Osteocyte (in vitro differentiated cells): ENCODE results near the gene MIEF2. TPM values are rescaled to one million over a fixed set of nuclear protein-coding genes. Genes with fewer than 3 reads are reported as not detected.
A peak's percentile ranks its signal among the peaks of the same experiment; 100 is the strongest.

Source experiments
- DNase-seq: peaks from one replicate; pipeline ENCODE4 v3.0.0; 2021; ENCODE audit warnings: mixed read lengths; ENCODE audit not compliant: unreplicated experiment; ENCODE audit errors: extremely low spot score
- H3K27ac Mint-ChIP-seq: one replicate; pipeline ENCODE4 v1.8.0; 2021; ENCODE audit warnings: mild to moderate bottlenecking, mixed read lengths; ENCODE audit not compliant: unreplicated experiment
- H3K27me3 Mint-ChIP-seq: one replicate; pipeline ENCODE4 v1.8.0; 2021; ENCODE audit warnings: mixed read lengths; ENCODE audit not compliant: unreplicated experiment
- H3K36me3 Mint-ChIP-seq: one replicate; pipeline ENCODE4 v1.8.0; 2021; ENCODE audit warnings: mixed read lengths; ENCODE audit not compliant: unreplicated experiment
- H3K4me1 Mint-ChIP-seq: one replicate; pipeline ENCODE4 v1.8.0; 2021; ENCODE audit warnings: mixed read lengths; ENCODE audit not compliant: unreplicated experiment
- H3K4me3 Mint-ChIP-seq: one replicate; pipeline ENCODE4 v1.8.0; 2021; ENCODE audit warnings: mild to moderate bottlenecking, moderate library complexity, mixed read lengths; ENCODE audit not compliant: unreplicated experiment
- H3K9me3 Mint-ChIP-seq: one replicate; pipeline ENCODE4 v1.8.0; 2021; ENCODE audit warnings: mixed read lengths; ENCODE audit not compliant: unreplicated experiment
- total RNA-seq: library from RNA; stranded (reverse); gene quantifications from 2 replicates; pipeline ENCODE4 v1.2.1, GENCODE V29; 2021
- TF ChIP-seq, protein P1 (sequence below): fragments of 200-600 bp; sonication (generic); IDR thresholded peaks from 2 replicates; pipeline ENCODE4 v1.5.0; 2021; ENCODE audit warnings: antibody characterized with exemption, mild to moderate bottlenecking, moderate library complexity

Gene MIEF2
- total RNA-seq, 1 donor from 2014 or later, result 15.3 TPM

DNA sequence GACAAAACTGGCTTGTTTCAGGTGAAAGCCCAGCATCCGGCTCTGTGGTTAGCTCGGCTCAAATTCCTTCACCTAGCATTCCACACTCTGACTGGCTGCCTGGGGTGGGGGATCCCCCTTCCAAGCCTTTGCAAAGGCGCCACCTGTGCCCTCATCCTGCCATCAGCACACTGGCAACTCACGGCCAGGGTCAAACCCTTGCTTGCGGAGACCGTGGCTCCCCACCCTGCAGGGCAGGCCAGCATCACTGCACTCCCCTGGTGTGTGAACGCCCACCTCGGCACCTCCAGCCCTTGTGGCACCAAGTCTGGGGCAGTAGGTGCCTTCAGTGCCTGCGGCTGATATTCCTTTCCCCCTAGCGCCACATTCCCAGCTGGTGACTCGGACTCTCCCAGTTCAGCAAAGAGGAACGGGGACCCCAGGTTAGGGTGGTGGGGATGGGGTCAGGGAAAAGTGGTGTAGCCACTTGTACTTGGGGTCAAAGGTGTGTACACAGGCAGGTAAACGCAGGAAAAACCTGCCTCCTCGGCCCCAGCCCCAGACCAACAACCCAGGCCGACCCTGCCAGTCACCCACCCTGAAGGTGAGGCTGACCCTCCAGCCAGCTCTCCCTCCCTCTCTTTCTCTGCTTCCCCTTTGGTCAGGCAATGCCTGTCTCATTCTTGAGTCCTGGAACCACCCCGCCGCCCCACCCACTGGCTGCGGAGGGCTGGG lies 3.0 kb upstream of the MIEF2 start:
- H3K4me3 Mint-ChIP-seq, result peak overlapping the region; percentile 94
- peaks cover 5% of the 10 kb centered on the region for H3K36me3 Mint-ChIP-seq
- H3K27me3 Mint-ChIP-seq, result no peaks in the 10 kb centered on the region
- TF ChIP-seq, protein P1, sequence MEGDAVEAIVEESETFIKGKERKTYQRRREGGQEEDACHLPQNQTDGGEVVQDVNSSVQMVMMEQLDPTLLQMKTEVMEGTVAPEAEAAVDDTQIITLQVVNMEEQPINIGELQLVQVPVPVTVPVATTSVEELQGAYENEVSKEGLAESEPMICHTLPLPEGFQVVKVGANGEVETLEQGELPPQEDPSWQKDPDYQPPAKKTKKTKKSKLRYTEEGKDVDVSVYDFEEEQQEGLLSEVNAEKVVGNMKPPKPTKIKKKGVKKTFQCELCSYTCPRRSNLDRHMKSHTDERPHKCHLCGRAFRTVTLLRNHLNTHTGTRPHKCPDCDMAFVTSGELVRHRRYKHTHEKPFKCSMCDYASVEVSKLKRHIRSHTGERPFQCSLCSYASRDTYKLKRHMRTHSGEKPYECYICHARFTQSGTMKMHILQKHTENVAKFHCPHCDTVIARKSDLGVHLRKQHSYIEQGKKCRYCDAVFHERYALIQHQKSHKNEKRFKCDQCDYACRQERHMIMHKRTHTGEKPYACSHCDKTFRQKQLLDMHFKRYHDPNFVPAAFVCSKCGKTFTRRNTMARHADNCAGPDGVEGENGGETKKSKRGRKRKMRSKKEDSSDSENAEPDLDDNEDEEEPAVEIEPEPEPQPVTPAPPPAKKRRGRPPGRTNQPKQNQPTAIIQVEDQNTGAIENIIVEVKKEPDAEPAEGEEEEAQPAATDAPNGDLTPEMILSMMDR, result no peak
- DNase-seq, result no peak
- peak overlapping the region; percentile 89 for H3K27ac Mint-ChIP-seq
- H3K9me3 Mint-ChIP-seq, result no peaks in the 10 kb centered on the region
- peaks cover 32% of the 10 kb centered on the region for H3K4me1 Mint-ChIP-seq

DNA sequence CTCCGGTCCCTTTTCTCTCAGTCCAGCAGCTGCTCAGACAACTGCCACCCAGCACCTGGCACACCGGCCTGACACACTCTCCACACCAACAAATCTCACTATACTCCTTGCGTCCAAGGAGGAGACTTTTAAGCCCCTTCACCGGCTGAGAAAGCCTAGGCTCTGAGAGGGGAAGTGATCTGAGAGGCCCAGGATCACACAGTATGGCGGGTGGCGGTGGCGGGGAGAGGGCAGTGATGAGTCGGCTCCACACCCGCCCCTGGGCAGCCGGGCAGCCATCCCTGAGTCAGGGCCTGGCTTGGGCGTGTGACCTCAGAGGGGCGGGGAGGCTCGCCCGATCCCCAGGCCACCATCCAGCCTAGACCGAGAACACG lies 2.5 kb upstream of the MIEF2 start:
- TF ChIP-seq, protein P1, result no peak
- no peak for DNase-seq
- Mint-ChIP-seq H3K36me3 (peaks cover 5% of the 10 kb centered on the region), H3K27ac (peak overlapping the region; percentile 89), H3K27me3 (no peaks in the 10 kb centered on the region), H3K4me1 (peaks cover 33% of the 10 kb centered on the region), H3K9me3 (no peaks in the 10 kb centered on the region), H3K4me3 (peak overlapping the region; percentile 94)

DNA sequence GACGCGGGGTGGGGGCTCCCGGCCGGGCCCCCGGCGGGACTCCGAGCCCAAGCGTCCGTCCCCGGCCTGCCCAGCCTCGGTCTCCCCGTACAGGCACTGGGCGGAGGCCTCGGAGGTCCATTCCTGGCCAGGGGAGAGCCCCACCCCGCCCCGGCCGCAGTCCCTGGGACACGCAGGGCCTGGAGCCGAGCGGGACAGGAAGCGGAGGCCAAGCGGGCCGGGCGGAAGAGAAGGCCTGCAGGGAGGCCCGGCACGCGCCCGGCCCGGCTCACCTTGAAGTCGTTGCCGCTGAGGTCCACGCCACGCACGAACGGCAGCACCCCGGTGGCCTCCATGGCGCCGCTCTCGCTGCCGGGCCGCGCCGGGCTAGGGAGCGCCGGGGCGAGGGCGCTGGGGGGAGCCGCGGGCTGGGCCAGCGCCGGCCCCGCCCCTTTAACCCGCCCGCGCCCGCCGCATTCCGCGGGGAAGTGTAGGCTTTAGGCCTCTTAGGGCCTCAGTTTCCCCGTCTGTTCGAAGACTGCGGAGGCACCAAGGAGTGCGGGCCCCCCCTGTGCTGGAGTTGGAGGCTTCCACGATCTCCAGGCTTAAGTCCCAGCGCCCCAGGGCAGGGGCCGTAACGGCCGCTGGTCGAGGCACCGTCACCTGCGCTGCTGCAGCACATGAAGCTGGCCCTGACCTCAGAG lies 2.0 kb upstream of the MIEF2 start, which contains the start of gene FLII:
FLII (minus strand) TSS at position 383 of the 683 bp plus-strand sequence; CDS start at position 335, 48 bp downstream.
- peak within 1 kb of the TSS; percentile 89 for H3K27ac Mint-ChIP-seq
- no peaks in the 10 kb centered on the region for H3K27me3 Mint-ChIP-seq
- peaks cover 35% of the 10 kb centered on the region for H3K4me1 Mint-ChIP-seq
- peak within 1 kb of the TSS; percentile 94 for H3K4me3 Mint-ChIP-seq
- no peak for DNase-seq
- peaks cover 9% of the 10 kb centered on the region for H3K36me3 Mint-ChIP-seq
- TF ChIP-seq, protein P1, result no peak
- H3K9me3 Mint-ChIP-seq, result no peaks in the 10 kb centered on the region

DNA sequence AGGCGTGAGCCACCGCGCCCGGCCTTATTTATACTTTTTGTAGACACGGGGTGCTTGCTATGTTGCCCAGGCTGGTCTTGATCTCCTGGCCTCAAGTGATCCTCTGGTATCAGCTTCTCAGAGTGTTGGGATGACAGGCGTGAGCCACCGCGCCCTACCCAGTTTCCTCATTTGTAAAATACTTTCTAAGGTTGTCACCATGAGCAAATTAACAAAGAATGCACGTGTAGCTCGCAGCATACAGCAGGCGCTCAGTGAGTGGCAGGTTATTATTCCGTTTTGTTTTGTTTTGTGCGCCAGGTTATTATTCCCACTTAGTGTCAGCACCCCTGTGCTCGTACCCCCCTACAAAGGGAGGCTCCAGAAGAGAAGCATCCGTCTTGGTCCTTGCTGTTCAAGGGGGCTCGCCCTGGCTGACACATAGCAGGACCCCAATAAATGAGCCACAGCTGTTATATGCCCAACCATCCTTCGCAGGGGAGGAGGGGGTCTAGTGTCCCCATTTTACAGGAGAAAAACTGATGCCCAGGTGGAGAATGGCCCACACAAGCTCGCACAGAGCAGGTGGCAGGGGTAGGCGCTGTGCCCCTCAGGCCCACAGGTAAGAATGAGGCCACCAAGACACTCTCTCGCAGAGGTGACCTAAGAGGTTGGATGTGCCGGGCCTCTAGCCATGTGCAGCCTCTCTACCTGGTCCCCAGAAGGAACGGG lies 686 bp upstream of the MIEF2 start:
- TF ChIP-seq, protein P1, result no peak
- Mint-ChIP-seq H3K9me3 (no peaks in the 10 kb centered on the region), H3K4me1 (peaks cover 35% of the 10 kb centered on the region), H3K36me3 (peaks cover 6% of the 10 kb centered on the region), H3K27me3 (no peaks in the 10 kb centered on the region), H3K4me3 (peak overlapping the region; percentile 78), H3K27ac (peak overlapping the region; percentile 52)
- no peak for DNase-seq

DNA sequence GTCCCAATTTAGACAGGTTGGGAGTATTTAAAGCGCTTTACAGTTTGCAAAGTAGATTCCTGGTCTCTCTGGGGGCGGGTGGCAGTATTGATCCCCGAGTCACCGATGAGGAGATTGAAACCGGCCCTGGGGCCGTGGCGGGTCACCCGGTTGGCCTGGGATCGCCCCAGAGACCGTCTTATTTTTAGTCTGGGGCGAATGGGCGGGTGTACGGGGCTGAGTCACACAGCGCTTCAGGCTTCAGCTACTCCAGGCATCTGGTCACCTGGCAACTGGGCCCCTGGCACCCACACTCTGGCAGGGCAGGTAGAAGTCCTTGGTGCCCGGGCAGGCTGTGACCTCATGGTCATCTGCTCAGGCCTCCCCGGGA lies 669 bp downstream of the MIEF2 start:
- no peak for DNase-seq
- peaks cover 35% of the 10 kb centered on the region for H3K4me1 Mint-ChIP-seq

More for the DNA sequence above, 669 bp downstream of the MIEF2 start:
- Mint-ChIP-seq H3K9me3 (no peaks in the 10 kb centered on the region), H3K27me3 (no peaks in the 10 kb centered on the region), H3K27ac (peak overlapping the region; percentile 67), H3K4me3 (peak overlapping the region; percentile 78), H3K36me3 (peaks cover 10% of the 10 kb centered on the region)
- TF ChIP-seq, protein P1, result no peak
